Trophoblast cell (in vitro differentiated cells and primary cell): Measurements from ENCODE around the gene MBTPS1.

Experiments
- DNase-seq, 2 donors: peaks; one replicate each; pipeline ENCODE4 v3.0.0-alpha.2; 2016
- H2AFZ ChIP-seq: 2 replicates; pipeline ENCODE4 v1.6.1; 2013; ENCODE audit warnings: low read length, moderate library complexity, mild to moderate bottlenecking; ENCODE audit not compliant: insufficient read depth, poor library complexity
- H2AK5ac ChIP-seq: 2 replicates; pipeline ENCODE4 v1.6.1; 2013; ENCODE audit warnings: mild to moderate bottlenecking, low read length
- H2BK120ac ChIP-seq: 2 replicates; pipeline ENCODE4 v1.6.1; 2013; ENCODE audit warnings: low read length, mild to moderate bottlenecking, moderate library complexity; ENCODE audit not compliant: insufficient read depth, poor library complexity
- H2BK12ac ChIP-seq: 2 replicates; pipeline ENCODE4 v1.6.1; 2013; ENCODE audit warnings: mild to moderate bottlenecking, low read length, moderate library complexity
- H2BK5ac ChIP-seq: 2 replicates; pipeline ENCODE4 v1.6.1; 2013; ENCODE audit warnings: low read length, low read depth, moderate library complexity, mild to moderate bottlenecking; ENCODE audit not compliant: poor library complexity
- H3K14ac ChIP-seq: 2 replicates; pipeline ENCODE4 v1.6.1; 2013; ENCODE audit warnings: mild to moderate bottlenecking, low read length
- H3K18ac ChIP-seq: 2 replicates; pipeline ENCODE4 v1.6.1; 2013; ENCODE audit warnings: mild to moderate bottlenecking, low read length
- H3K23ac ChIP-seq: 2 replicates; pipeline ENCODE4 v1.6.1; 2013; ENCODE audit warnings: low read length
- H3K27ac ChIP-seq: 2 replicates; pipeline ENCODE4 v1.5.1; 2013; ENCODE audit warnings: low read depth, mild to moderate bottlenecking, inconsistent platforms, low read length, moderate library complexity
- H3K27me3 ChIP-seq: 2 replicates; pipeline ENCODE4 v1.6.1; 2013; ENCODE audit warnings: inconsistent platforms, mild to moderate bottlenecking, low read length, moderate library complexity; ENCODE audit not compliant: insufficient read depth
- H3K36me3 ChIP-seq, 2 experiments: 1 replicate in 1 of 2; 2 replicates in 1 of 2; pipeline ENCODE4 v1.6.1; 2013; ENCODE audit warnings: low read length in 2 of 2, mild to moderate bottlenecking in 2 of 2, moderate library complexity in 1 of 2; ENCODE audit not compliant: insufficient read depth in 2 of 2, control insufficient read depth in 1 of 2
- H3K4ac ChIP-seq: 2 replicates; pipeline ENCODE4 v1.6.1; 2013; ENCODE audit warnings: low read depth, mild to moderate bottlenecking, low read length, moderate library complexity
- H3K4me1 ChIP-seq, 2 experiments: 1 replicate in 1 of 2; 2 replicates in 1 of 2; pipeline ENCODE4 v1.6.1; 2013; ENCODE audit warnings: low read length in 2 of 2, mild to moderate bottlenecking in 2 of 2, moderate library complexity in 1 of 2; ENCODE audit not compliant: insufficient read depth in 2 of 2, control insufficient read depth in 1 of 2
- H3K4me2 ChIP-seq: 2 replicates; pipeline ENCODE4 v1.6.1; 2013; ENCODE audit warnings: inconsistent platforms, mild to moderate bottlenecking, low read length, moderate library complexity
- H3K4me3 ChIP-seq: 2 replicates; pipeline ENCODE4 v1.5.1; 2013; ENCODE audit warnings: mild to moderate bottlenecking, low read depth, low read length, inconsistent platforms
- H3K79me1 ChIP-seq: one replicate; pipeline ENCODE4 v1.6.1; 2013; ENCODE audit warnings: low read length
- H3K79me2 ChIP-seq: 2 replicates; pipeline ENCODE4 v1.6.1; 2013; ENCODE audit warnings: low read length, mild to moderate bottlenecking; ENCODE audit not compliant: control insufficient read depth, insufficient read depth, poor library complexity
- H3K9ac ChIP-seq: 2 replicates; pipeline ENCODE4 v1.6.1; 2013; ENCODE audit warnings: mild to moderate bottlenecking, low read length
- H3K9me3 ChIP-seq: 2 replicates; pipeline ENCODE4 v1.6.1; 2013; ENCODE audit warnings: low read depth, mild to moderate bottlenecking, control low read depth, inconsistent platforms, low read length; ENCODE audit not compliant: insufficient read depth
- H4K12ac ChIP-seq: 2 replicates; pipeline ENCODE4 v1.6.1; 2013; ENCODE audit warnings: low read depth, mild to moderate bottlenecking, low read length, moderate library complexity
- H4K8ac ChIP-seq: 2 replicates; pipeline ENCODE4 v1.6.1; 2013; ENCODE audit warnings: low read depth, mild to moderate bottlenecking, low read length, moderate library complexity
- H4K91ac ChIP-seq: one replicate; pipeline ENCODE4 v1.6.1; 2013; ENCODE audit warnings: low read depth, mild to moderate bottlenecking, low read length, moderate library complexity
- WGBS: extraction: QIAGEN DNeasy Blood & Tissue Kit; methylation state at CpG from one replicate; pipeline ENCODE4 v1.1.7; 2013; ENCODE audit warnings: missing lambda C conversion rate; ENCODE audit not compliant: insufficient read length, insufficient coverage; ENCODE audit errors: extremely low coverage; 5-methylcytosine and 5-hydroxymethylcytosine counted together

Gene MBTPS1

DNA sequence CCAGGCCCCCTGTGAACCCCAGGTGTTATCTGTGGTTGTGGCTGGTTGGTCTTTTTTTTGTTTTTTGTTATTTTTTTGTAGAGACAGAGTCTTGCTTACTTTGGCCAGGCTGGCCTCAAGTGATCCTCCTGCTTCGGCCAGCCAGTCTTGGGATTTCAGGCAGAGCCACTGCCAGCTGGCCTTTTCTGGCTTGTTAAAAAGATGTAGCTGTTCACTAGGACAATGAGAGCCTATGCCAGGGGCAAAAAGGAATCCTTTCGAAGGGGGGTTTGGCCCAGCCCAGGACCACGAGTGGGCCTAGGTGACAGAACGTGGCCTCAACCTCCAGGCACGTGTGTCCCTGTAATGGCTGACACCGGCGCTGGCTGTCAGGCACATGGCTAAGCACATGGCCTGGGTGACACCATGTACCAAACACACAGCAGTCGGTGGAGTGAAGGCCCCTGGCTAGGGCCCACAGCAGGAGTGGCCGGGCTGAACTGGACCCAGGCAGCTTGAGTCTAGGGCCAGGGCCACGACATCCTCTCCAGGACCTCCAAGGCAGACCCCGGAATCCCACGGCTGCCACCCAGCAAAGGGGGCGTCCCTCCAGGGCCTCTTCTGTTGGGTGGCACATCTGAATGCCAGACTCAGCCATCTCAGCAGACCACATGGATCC is 67.2 kb downstream of the MBTPS1 start:
- Histone ChIP-seq H3K4ac (no peak overlapping the region), H3K79me1 (no peaks in the 10 kb centered on the region), H3K27ac (no peak overlapping the region), H4K8ac (no peak overlapping the region), H2AFZ (no peak overlapping the region), H4K91ac (no peak overlapping the region), H3K4me1 (no peaks in the 10 kb centered on the region), H3K79me2 (no peaks in the 10 kb centered on the region), H3K4me3 (no peak overlapping the region), H3K4me2 (no peak overlapping the region), H3K9me3 (no peaks in the 10 kb centered on the region), H2BK12ac (no peak overlapping the region), H3K36me3 (peaks cover 30 to 34% of the 10 kb centered on the region in 2 experiments), H2BK120ac (no peak overlapping the region), H3K14ac (no peak overlapping the region), H3K23ac (no peak overlapping the region), H2BK5ac (no peak overlapping the region), H3K18ac (no peak overlapping the region), H3K9ac (no peak overlapping the region), H4K12ac (no peak overlapping the region), H2AK5ac (no peak overlapping the region), H3K27me3 (no peaks in the 10 kb centered on the region)
- WGBS: no CpG with 5 or more reads among the region's 13 CpGs
- no peak for DNase-seq

- H3K18ac ChIP-seq: no peak overlapping the region
- no peaks in the 10 kb centered on the region for H3K27me3 ChIP-seq
- no peak overlapping the region for H3K14ac ChIP-seq
- H3K4me3 ChIP-seq: no peak overlapping the region
- no peaks in the 10 kb centered on the region for H3K79me2 ChIP-seq
- WGBS: no CpG with 5 or more reads among the region's 13 CpGs
- no peak overlapping the region for H2AFZ ChIP-seq
- H4K91ac ChIP-seq: no peak overlapping the region
- H2BK120ac ChIP-seq: no peak overlapping the region
- DNase-seq: no peak
- peaks cover 24 to 28% of the 10 kb centered on the region in 2 experiments for H3K36me3 ChIP-seq
- no peak overlapping the region for H2BK5ac ChIP-seq
- no peak overlapping the region for H3K4ac ChIP-seq
- no peaks in the 10 kb centered on the region for H3K4me1 ChIP-seq
- H4K12ac ChIP-seq: no peak overlapping the region
- H3K9me3 ChIP-seq: no peaks in the 10 kb centered on the region
- H3K23ac ChIP-seq: no peak overlapping the region
- no peaks in the 10 kb centered on the region for H3K79me1 ChIP-seq
- no peak overlapping the region for H3K27ac ChIP-seq
- H3K9ac ChIP-seq: no peak overlapping the region
- H4K8ac ChIP-seq: no peak overlapping the region
- no peak overlapping the region for H2AK5ac ChIP-seq
- no peak overlapping the region for H3K4me2 ChIP-seq
- no peak overlapping the region for H2BK12ac ChIP-seq
Observed at GRCh38 chr16:84048871-84049270, 67.9 kb downstream of the MBTPS1 start.

- Histone ChIP-seq H3K4ac (no peak overlapping the region), H3K9me3 (no peaks in the 10 kb centered on the region), H2BK5ac (no peak overlapping the region), H3K79me2 (no peaks in the 10 kb centered on the region), H3K9ac (no peak overlapping the region), H3K36me3 (peaks cover 21 to 27% of the 10 kb centered on the region in 2 experiments), H2BK120ac (no peak overlapping the region), H3K18ac (no peak overlapping the region), H3K14ac (no peak overlapping the region), H3K27me3 (no peaks in the 10 kb centered on the region), H2BK12ac (no peak overlapping the region), H2AFZ (no peak overlapping the region), H2AK5ac (no peak overlapping the region), H4K91ac (no peak overlapping the region), H4K12ac (no peak overlapping the region), H3K23ac (no peak overlapping the region), H3K4me2 (no peak overlapping the region), H4K8ac (no peak overlapping the region), H3K79me1 (no peaks in the 10 kb centered on the region), H3K27ac (no peak overlapping the region), H3K4me1 (peaks cover 0 to 3% of the 10 kb centered on the region in 2 experiments), H3K4me3 (no peak overlapping the region)
- no CpG with 5 or more reads among the region's 7 CpGs for WGBS
- DNase-seq: no peak
Observed at GRCh38 chr16:84048270-84048669, 68.5 kb downstream of the MBTPS1 start.

- Histone ChIP-seq H4K12ac (no peak overlapping the region), H3K9me3 (no peaks in the 10 kb centered on the region), H3K36me3 (peaks cover 17 to 22% of the 10 kb centered on the region in 2 experiments), H3K18ac (no peak overlapping the region), H3K27me3 (no peaks in the 10 kb centered on the region), H3K14ac (no peak overlapping the region), H2AFZ (no peak overlapping the region), H3K4me2 (no peak overlapping the region), H2BK120ac (no peak overlapping the region), H3K27ac (no peak overlapping the region), H2BK12ac (no peak overlapping the region), H4K91ac (no peak overlapping the region), H3K9ac (no peak overlapping the region), H2BK5ac (no peak overlapping the region), H3K4me1 (peaks cover 0 to 3% of the 10 kb centered on the region in 2 experiments), H3K23ac (no peak overlapping the region), H3K4ac (no peak overlapping the region), H3K4me3 (no peak overlapping the region), H4K8ac (no peak overlapping the region), H3K79me2 (no peaks in the 10 kb centered on the region), H2AK5ac (no peak overlapping the region), H3K79me1 (no peaks in the 10 kb centered on the region)
- no peak for DNase-seq
- WGBS: no CpG with 5 or more reads among the region's 6 CpGs
Observed at GRCh38 chr16:84047626-84048025, 69.1 kb downstream of the MBTPS1 start.
